Neural crest cell (in vitro differentiated cells): ENCODE data around the gene CIDEB. TPM values are rescaled to one million over a fixed set of nuclear protein-coding genes. Genes with fewer than 3 reads are reported as not detected.

Experiments used
- DNase-seq: peaks from one replicate; pipeline ENCODE4 v3.0.0; 2021; ENCODE audit warnings: low read depth, mixed read lengths, low spot score
- H3K27ac Mint-ChIP-seq: one replicate; pipeline ENCODE4 v1.8.0; 2021; ENCODE audit warnings: mild to moderate bottlenecking, mixed read lengths; ENCODE audit not compliant: unreplicated experiment
- H3K27me3 Mint-ChIP-seq: 2 replicates; pipeline ENCODE4 v1.8.0; 2021; ENCODE audit warnings: low read depth, mild to moderate bottlenecking, mixed read lengths
- H3K36me3 Mint-ChIP-seq: 2 replicates; pipeline ENCODE4 v1.8.0; 2021; ENCODE audit warnings: low read depth, mild to moderate bottlenecking, mixed read lengths
- H3K4me1 Mint-ChIP-seq: 2 replicates; pipeline ENCODE4 v1.8.0; 2021; ENCODE audit warnings: mixed read lengths
- H3K4me3 Mint-ChIP-seq: one replicate; pipeline ENCODE4 v1.8.0; 2021; ENCODE audit warnings: mild to moderate bottlenecking, mixed read lengths
- H3K9me3 Mint-ChIP-seq: 2 replicates; pipeline ENCODE4 v1.8.0; 2021; ENCODE audit warnings: mixed read lengths
- total RNA-seq: library from RNA; stranded (reverse); gene quantifications from 2 replicates; pipeline ENCODE4 v1.2.1, GENCODE V29; 2021
- TF ChIP-seq, protein P1 (sequence below): fragments of 200-600 bp; sonication (generic); conservative IDR thresholded peaks from 2 replicates; pipeline ENCODE4 v1.5.0; 2021; ENCODE audit warnings: antibody characterized with exemption, mild to moderate bottlenecking

Gene CIDEB
- total RNA-seq, 1 donor from 2014 or later = not detected

DNA sequence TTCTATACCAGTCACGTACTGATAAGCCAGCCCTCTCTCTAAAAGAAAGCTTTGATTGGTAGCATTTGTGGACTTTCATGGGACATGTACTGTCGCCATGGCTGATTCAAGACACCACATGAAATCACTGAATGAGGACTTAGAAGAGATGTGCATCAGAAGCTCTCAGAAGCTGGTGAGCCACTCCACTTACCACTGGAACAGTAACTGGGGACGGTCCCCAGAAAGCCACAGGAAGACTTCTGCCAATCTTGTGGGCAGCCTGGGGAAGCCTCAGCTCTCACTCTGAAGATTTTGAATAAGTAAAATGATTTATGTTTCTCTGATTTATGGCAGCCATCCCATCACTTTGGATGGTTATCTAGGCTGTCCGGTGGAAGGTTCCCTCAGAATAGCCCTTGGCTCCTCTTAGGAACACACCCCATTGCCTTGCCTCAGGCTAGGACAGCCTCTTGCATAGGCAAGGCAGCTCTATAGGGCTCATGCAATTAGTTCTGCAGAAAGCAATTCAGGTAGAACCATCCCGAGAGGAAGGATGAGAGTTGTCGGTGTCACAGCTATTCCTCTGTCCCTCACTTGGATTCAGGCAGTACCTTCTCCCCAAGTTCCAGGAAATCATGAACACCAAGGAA lies 18.0 kb downstream of the CIDEB start:
- H3K4me1 Mint-ChIP-seq = no peaks in the 10 kb centered on the region
- H3K9me3 Mint-ChIP-seq = no peaks in the 10 kb centered on the region
- H3K36me3 Mint-ChIP-seq = no peaks in the 10 kb centered on the region
- no peaks in the 10 kb centered on the region for H3K27me3 Mint-ChIP-seq
- no peak for DNase-seq
- TF ChIP-seq, protein P1, sequence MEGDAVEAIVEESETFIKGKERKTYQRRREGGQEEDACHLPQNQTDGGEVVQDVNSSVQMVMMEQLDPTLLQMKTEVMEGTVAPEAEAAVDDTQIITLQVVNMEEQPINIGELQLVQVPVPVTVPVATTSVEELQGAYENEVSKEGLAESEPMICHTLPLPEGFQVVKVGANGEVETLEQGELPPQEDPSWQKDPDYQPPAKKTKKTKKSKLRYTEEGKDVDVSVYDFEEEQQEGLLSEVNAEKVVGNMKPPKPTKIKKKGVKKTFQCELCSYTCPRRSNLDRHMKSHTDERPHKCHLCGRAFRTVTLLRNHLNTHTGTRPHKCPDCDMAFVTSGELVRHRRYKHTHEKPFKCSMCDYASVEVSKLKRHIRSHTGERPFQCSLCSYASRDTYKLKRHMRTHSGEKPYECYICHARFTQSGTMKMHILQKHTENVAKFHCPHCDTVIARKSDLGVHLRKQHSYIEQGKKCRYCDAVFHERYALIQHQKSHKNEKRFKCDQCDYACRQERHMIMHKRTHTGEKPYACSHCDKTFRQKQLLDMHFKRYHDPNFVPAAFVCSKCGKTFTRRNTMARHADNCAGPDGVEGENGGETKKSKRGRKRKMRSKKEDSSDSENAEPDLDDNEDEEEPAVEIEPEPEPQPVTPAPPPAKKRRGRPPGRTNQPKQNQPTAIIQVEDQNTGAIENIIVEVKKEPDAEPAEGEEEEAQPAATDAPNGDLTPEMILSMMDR = no peak
- no peak overlapping the region for H3K27ac Mint-ChIP-seq
- no peak overlapping the region for H3K4me3 Mint-ChIP-seq

DNA sequence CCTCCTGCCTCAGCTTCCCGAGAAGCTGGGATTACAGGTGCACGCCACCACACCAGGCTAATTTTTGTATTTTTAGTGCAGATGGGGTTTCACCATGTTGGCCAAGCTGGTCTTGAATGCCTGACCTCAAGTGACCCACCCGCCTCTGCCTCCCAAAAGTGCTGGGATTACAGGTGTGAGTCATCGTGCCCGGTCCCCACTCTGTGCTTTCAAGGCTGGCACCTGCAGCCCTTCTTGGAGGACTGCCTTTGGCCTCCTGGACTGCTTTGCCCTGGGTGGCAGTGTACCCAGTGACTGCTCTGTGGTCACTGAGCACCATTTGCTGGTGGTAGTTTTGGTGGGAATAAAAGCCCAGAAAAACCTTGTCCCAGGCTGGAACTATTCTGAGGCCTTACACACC lies 20.8 kb downstream of the CIDEB start:
- TF ChIP-seq, protein P1 = no peak
- no peak for DNase-seq
- H3K4me3 Mint-ChIP-seq = no peak overlapping the region
- no peaks in the 10 kb centered on the region for H3K27me3 Mint-ChIP-seq
- no peaks in the 10 kb centered on the region for H3K9me3 Mint-ChIP-seq
- no peaks in the 10 kb centered on the region for H3K36me3 Mint-ChIP-seq
- no peaks in the 10 kb centered on the region for H3K4me1 Mint-ChIP-seq
- H3K27ac Mint-ChIP-seq = no peak overlapping the region

DNA sequence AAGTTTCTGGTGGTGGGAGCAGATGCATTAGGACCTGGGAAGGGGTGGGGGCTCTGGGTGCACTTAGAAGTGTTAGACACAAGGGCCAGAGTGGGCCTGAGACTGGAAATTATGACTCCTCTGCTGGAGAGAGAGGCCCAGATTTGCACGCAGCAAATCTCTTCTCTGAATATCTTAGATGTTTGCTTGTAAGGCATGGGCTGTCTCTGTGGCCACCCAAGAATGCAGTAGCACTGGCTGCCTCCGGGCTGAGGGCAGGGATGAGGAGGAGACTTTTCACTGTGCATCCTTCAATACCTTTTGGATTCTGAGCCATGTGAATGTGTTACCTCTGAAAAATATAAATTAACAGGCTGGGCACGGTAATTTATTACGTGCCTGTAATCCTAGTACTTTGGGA lies 22.4 kb downstream of the CIDEB start:
- Mint-ChIP-seq H3K4me1 (no peaks in the 10 kb centered on the region), H3K4me3 (no peak overlapping the region), H3K27ac (peak overlapping the region; percentile 8), H3K36me3 (no peaks in the 10 kb centered on the region), H3K9me3 (no peaks in the 10 kb centered on the region), H3K27me3 (no peaks in the 10 kb centered on the region)
- no peak for DNase-seq
- TF ChIP-seq, protein P1 = no peak

DNA sequence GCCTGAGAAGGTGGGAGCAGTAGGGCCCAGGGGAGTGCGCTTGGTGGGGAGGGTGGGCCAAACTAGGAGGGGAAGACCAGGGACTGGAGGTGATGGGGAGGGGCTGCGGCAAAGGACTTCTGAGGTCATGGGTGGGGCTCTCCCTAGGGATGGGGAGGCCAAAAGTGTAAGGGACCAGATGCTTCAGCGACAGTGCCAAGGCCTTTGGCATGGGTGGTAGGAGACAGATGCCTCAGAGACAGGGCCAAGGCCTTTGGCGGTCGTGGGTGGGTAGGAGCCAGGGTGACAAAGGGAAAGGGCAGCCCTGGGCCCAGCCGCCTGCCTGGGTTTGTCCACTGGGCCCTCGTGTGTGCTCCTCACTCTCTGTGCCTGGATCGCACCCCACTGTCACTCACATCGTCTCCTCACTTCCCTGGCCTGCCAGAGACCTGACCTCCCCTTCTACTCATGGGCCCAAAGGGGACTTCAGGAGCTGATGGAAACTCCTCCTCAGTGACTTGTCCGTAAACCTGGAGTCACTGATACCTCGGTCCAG lies 23.2 kb downstream of the CIDEB start:
- Mint-ChIP-seq H3K27me3 (no peaks in the 10 kb centered on the region), H3K4me1 (no peaks in the 10 kb centered on the region), H3K9me3 (no peaks in the 10 kb centered on the region), H3K27ac (no peak overlapping the region), H3K4me3 (no peak overlapping the region), H3K36me3 (no peaks in the 10 kb centered on the region)
- TF ChIP-seq, protein P1 = no peak
- no peak for DNase-seq

DNA sequence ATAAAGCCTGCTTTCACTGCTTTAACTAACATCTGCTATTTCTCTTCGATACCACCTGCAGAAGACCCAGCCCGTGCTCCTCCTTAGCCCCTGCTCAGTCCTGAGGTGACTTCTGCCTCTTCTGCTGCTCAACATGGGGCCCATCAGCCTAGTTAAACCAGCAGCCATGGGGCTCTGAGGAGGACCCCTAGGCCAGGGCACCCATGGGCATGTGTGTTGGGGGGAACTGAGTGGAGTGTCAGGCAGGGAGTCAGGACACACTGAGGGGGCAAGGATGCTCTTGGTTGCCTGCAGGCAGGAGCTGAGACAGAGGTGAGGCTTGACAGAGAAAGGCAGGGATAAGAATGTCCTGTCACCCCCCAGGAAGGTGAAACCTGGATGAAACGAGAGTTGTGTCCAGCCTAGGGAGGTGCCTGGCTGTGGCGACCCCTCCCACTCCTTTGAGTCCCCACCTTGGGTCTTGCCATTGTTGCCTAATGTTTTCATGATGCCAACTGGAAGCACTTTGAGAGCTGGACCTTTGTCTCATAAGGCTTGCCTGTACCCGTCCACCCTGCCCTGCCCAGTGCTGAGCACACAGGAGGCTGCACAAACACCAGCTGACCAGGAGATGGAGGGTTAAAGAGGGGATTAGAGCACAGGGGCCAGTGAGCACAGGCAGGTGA lies 23.8 kb downstream of the CIDEB start:
- Mint-ChIP-seq H3K4me3 (no peak overlapping the region), H3K9me3 (no peaks in the 10 kb centered on the region), H3K27ac (peak overlapping the region; percentile 84), H3K27me3 (no peaks in the 10 kb centered on the region), H3K36me3 (no peaks in the 10 kb centered on the region), H3K4me1 (no peaks in the 10 kb centered on the region)
- no peak for DNase-seq
- TF ChIP-seq, protein P1 = no peak
